Smooth muscle cell (in vitro differentiated cells): ENCODE measurements around the gene ATP5PB. TPM values are rescaled to one million over a fixed set of nuclear protein-coding genes. Genes with fewer than 3 reads are reported as not detected.

Source experiments
- DNase-seq: peaks from one replicate; lab custom pipeline; 2025; ENCODE audit not compliant: unreplicated experiment; lab: John Stamatoyannopoulos, UW
- H2AFZ ChIP-seq: fragments of 200-600 bp; sonication (generic); 2 replicates; pipeline ENCODE4 v1.6.0; 2016; ENCODE audit warnings: antibody characterized with exemption, low read depth, mild to moderate bottlenecking
- H3F3A ChIP-seq: fragments of 200-600 bp; sonication (generic); 2 replicates; pipeline ENCODE4 v1.6.0; 2017; ENCODE audit warnings: antibody characterized with exemption, low read depth
- H3K27ac ChIP-seq: fragments of 200-600 bp; sonication (generic); 2 replicates; pipeline ENCODE4 v1.5.1; 2016; ENCODE audit warnings: low read depth, mild to moderate bottlenecking
- H3K27me3 ChIP-seq: fragments of 200-600 bp; sonication (generic); 2 replicates; pipeline ENCODE4 v1.6.1; 2016; ENCODE audit warnings: low read depth, mild to moderate bottlenecking
- H3K36me3 ChIP-seq: fragments of 200-600 bp; sonication (generic); 2 replicates; pipeline ENCODE4 v1.5.1; 2016; ENCODE audit warnings: low read depth
- H3K4me1 ChIP-seq: fragments of 200-600 bp; sonication (generic); 2 replicates; pipeline ENCODE4 v1.5.1; 2016; ENCODE audit warnings: low read depth
- H3K4me2 ChIP-seq: fragments of 200-600 bp; sonication (generic); 2 replicates; pipeline ENCODE4 v1.6.0; 2016; ENCODE audit warnings: mild to moderate bottlenecking
- H3K4me3 ChIP-seq: fragments of 200-600 bp; sonication (generic); 2 replicates; pipeline ENCODE4 v1.5.1; 2016; ENCODE audit warnings: mild to moderate bottlenecking
- H3K79me2 ChIP-seq: fragments of 200-600 bp; sonication (generic); 2 replicates; pipeline ENCODE4 v1.6.0; 2016; ENCODE audit warnings: low read depth, mild to moderate bottlenecking
- H3K9ac ChIP-seq: fragments of 200-600 bp; sonication (generic); 2 replicates; pipeline ENCODE4 v1.6.0; 2016; ENCODE audit warnings: low read depth
- H3K9me3 ChIP-seq: fragments of 200-600 bp; sonication (generic); replicated peaks from 2 replicates; pipeline ENCODE4 v1.5.1; 2016; ENCODE audit warnings: low read depth
- H4K20me1 ChIP-seq: fragments of 200-600 bp; sonication (generic); 2 replicates; pipeline ENCODE4 v1.6.0; 2016; ENCODE audit warnings: low read depth
- CTCF ChIP-seq: fragments of 200-600 bp; sonication (generic); IDR thresholded peaks from 2 replicates; pipeline ENCODE4 v1.5.1; 2017; ENCODE audit warnings: borderline replicate concordance, mild to moderate bottlenecking, antibody characterized with exemption; ENCODE audit not compliant: insufficient read depth, poor library complexity, severe bottlenecking
- WGBS: methylation state at CpG from one replicate; pipeline ENCODE4 v1.1.7; 2016; ENCODE audit warnings: low lambda C conversion rate; 5-methylcytosine and 5-hydroxymethylcytosine counted together
- polyA plus RNA-seq: library from polyadenylated mRNA; unstranded; fragments of >200 nt; fragmentation: Nextera tagmentation; extraction: Ambion mirVana; gene quantifications from 2 replicates; pipeline ENCODE4 v1.2.1, GENCODE V29; 2016
- total RNA-seq: library from RNA; depleted of rRNA; stranded (reverse); fragments of >200 nt; gene quantifications from 2 replicates; pipeline ENCODE4 v1.2.3, GENCODE V29; 2014

The ATP5PB gene
- total and polyA plus RNA-seq, 2 experiments from 2014 or later, result 272 to 289 TPM

GRCh38 chr1:111414756-111415155, 34.5 kb upstream of the ATP5PB start:
- 85% methylated on average over 2 of the region's 2 CpGs for WGBS
- no peaks in the 10 kb centered on the region for H3K4me1 ChIP-seq
- no peak for TF ChIP-seq CTCF

DNA sequence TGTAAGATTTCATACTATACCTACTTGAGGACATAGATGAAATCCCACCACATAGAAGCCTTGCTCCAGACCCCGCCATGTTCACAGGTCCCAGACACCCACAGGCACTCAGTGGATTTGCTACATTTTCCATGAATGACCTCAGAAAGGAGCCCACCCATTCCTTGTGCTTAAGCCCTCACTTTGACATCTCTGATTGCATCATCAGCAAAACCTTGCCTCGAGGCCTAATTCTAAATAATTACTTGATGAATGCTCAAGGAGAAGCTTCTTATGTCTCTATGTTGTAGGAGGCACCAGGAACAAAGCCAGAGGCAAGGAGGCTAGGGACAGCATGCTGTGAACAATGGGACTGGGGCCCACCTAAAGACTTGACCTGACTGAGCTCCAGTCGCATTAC, 33.8 kb upstream of the ATP5PB start:
- no peaks in the 10 kb centered on the region for H3K9me3 ChIP-seq

More at GRCh38 chr1:111414756-111415155, 34.5 kb upstream of the ATP5PB start:
- no peaks in the 10 kb centered on the region for H3K79me2 ChIP-seq
- no peaks in the 10 kb centered on the region for H4K20me1 ChIP-seq
- H3K27ac ChIP-seq, result no peak overlapping the region
- H2AFZ ChIP-seq, result no peak overlapping the region
- no peak overlapping the region for H3K9ac ChIP-seq
- no peaks in the 10 kb centered on the region for H3K9me3 ChIP-seq
- no peaks in the 10 kb centered on the region for H3K27me3 ChIP-seq
- H3K4me3 ChIP-seq, result no peak overlapping the region
- no peak for DNase-seq
- no peaks in the 10 kb centered on the region for H3K36me3 ChIP-seq
- no peaks in the 10 kb centered on the region for H3F3A ChIP-seq
- H3K4me2 ChIP-seq, result no peak overlapping the region

GRCh38 chr1:111417755-111418154, 31.5 kb upstream of the ATP5PB start:
- WGBS, result 97% methylated on average over 1 of the region's 1 CpG
- H2AFZ ChIP-seq, result no peak overlapping the region
- no peaks in the 10 kb centered on the region for H3K36me3 ChIP-seq
- no peaks in the 10 kb centered on the region for H3K79me2 ChIP-seq
- H4K20me1 ChIP-seq, result no peaks in the 10 kb centered on the region
- H3K9me3 ChIP-seq, result no peaks in the 10 kb centered on the region
- no peak overlapping the region for H3K9ac ChIP-seq
- no peaks in the 10 kb centered on the region for H3K27me3 ChIP-seq
- no peaks in the 10 kb centered on the region for H3K4me1 ChIP-seq
- no peak for TF ChIP-seq CTCF
- no peaks in the 10 kb centered on the region for H3F3A ChIP-seq
- H3K4me2 ChIP-seq, result no peak overlapping the region
- no peak for DNase-seq
- no peak overlapping the region for H3K4me3 ChIP-seq
- H3K27ac ChIP-seq, result no peak overlapping the region

More for the DNA sequence above, 33.8 kb upstream of the ATP5PB start:
- Histone ChIP-seq H3K9ac (no peak overlapping the region), H3K4me1 (no peaks in the 10 kb centered on the region), H3K4me2 (no peak overlapping the region), H3K79me2 (no peaks in the 10 kb centered on the region), H4K20me1 (no peaks in the 10 kb centered on the region), H3K27me3 (no peaks in the 10 kb centered on the region), H3K4me3 (no peak overlapping the region), H3F3A (no peaks in the 10 kb centered on the region), H2AFZ (no peak overlapping the region), H3K36me3 (no peaks in the 10 kb centered on the region), H3K27ac (no peak overlapping the region)
- WGBS, result 79% methylated on average over 3 of the region's 3 CpGs
- TF ChIP-seq CTCF, result no peak
- DNase-seq, result no peak

- WGBS, result 91% methylated on average over 1 of the region's 1 CpG
Observed at GRCh38 chr1:111419037-111419436, 30.2 kb upstream of the ATP5PB start.

More at GRCh38 chr1:111419037-111419436, 30.2 kb upstream of the ATP5PB start:
- Histone ChIP-seq H4K20me1 (no peaks in the 10 kb centered on the region), H3K4me3 (no peak overlapping the region), H3K36me3 (no peaks in the 10 kb centered on the region), H3K27ac (no peak overlapping the region), H3K9me3 (no peaks in the 10 kb centered on the region), H2AFZ (no peak overlapping the region), H3K27me3 (no peaks in the 10 kb centered on the region), H3K79me2 (no peaks in the 10 kb centered on the region), H3K4me1 (no peaks in the 10 kb centered on the region), H3F3A (no peaks in the 10 kb centered on the region), H3K4me2 (no peak overlapping the region), H3K9ac (no peak overlapping the region)
- DNase-seq, result no peak
- TF ChIP-seq CTCF, result no peak
